ENCODE data around the gene ZKSCAN4. TPM values are rescaled to one million over a fixed set of nuclear protein-coding genes. Genes with fewer than 3 reads are reported as not detected.
A peak's percentile ranks its signal among the peaks of the same experiment; 100 is the strongest.

The ZKSCAN4 gene
- polyA plus RNA-seq: 1 to 10 TPM; 2.7 to 7.9 (median 3.8) TPM
- long read RNA-seq, donor 1, partial matches to known transcripts: 8 of 8 reads
- long read RNA-seq, donor 1, other reads (novel, unspliced or antisense): 0 of 8 reads
- long read RNA-seq, donor 2, partial matches to known transcripts: 0 of 1 reads
- long read RNA-seq, donor 2, other reads (novel, unspliced or antisense): 0 of 1 reads
- long read RNA-seq, donor 3, partial matches to known transcripts: 0 of 1 reads
- long read RNA-seq, donor 3, other reads (novel, unspliced or antisense): 0 of 1 reads
- long read RNA-seq, donor 4: 0 reads
- long read RNA-seq, donor 5, partial matches to known transcripts: 0 of 1 reads
- long read RNA-seq, donor 5, other reads (novel, unspliced or antisense): 0 of 1 reads
- long read RNA-seq, donor 6, partial matches to known transcripts: 0 of 3 reads
- long read RNA-seq, donor 6, other reads (novel, unspliced or antisense): 0 of 3 reads
- long read RNA-seq, donor 7: 0 reads
- long read RNA-seq, donor 8: 0 reads
- long read RNA-seq, donor 9, partial matches to known transcripts: 0 of 1 reads
- long read RNA-seq, donor 9, other reads (novel, unspliced or antisense): 0 of 1 reads
- long read RNA-seq, donor 10, partial matches to known transcripts: 42 of 43 reads
- long read RNA-seq, donor 10, other reads (novel, unspliced or antisense): 0 of 43 reads

- peaks cover 0 to 10% (median 7%) of the 10 kb centered on the region in 3 donors for H3K4me1 ChIP-seq (ENCODE audit: control insufficient read depth in 3 of 3, insufficient read depth in 2 of 3, low read depth in 1 of 3, low read length in 2 of 3)
- H3K27ac ChIP-seq (ENCODE audit: low read depth in 1 of 3, low read length in 2 of 3): peak within 1 kb of the TSS in 2 of 3 donors; percentile 45 to 51
- H3K36me3 ChIP-seq (ENCODE audit: control insufficient read depth in 3 of 3, insufficient read depth in 2 of 3, low read depth in 1 of 3, low read length in 3 of 3): peaks cover 0 to 8% (median 2%) of the 10 kb centered on the region in 3 donors
- H3K27me3 ChIP-seq (ENCODE audit: control insufficient read depth in 3 of 3, insufficient read depth in 3 of 3, low read length in 3 of 3): no peaks in the 10 kb centered on the region
- 7 to 8% (median 7%) methylated on average over 14 of the region's 14 CpGs for WGBS, 3 donors
- no peaks in the 10 kb centered on the region for H3K9me3 ChIP-seq (ENCODE audit: control insufficient read depth in 2 of 2, insufficient read depth in 1 of 2, low read depth in 1 of 2, low read length in 1 of 2)
- FAIRE-seq (no peak), DNase-seq (peak; percentile 84 to 95)
- H3K4me3 ChIP-seq (ENCODE audit: low read depth in 1 of 3, low read length in 3 of 3): peak within 1 kb of the TSS; percentile 72 to 88 (median 87)
Measured at GRCh38 chr6:28252009-28252975, at the start of gene ZKSCAN4. Gene ZKSCAN4 (minus strand): TSS chr6:28252269. CDS start chr6:28251980, 289 bp downstream.

GRCh38 chr6:28296520-28297060 lies 44.5 kb upstream of the ZKSCAN4 start:
- no peaks in the 10 kb centered on the region for H3K27me3 ChIP-seq (ENCODE audit: control insufficient read depth in 3 of 3, insufficient read depth in 3 of 3, low read length in 3 of 3)
- DNase-seq (no peak), FAIRE-seq (no peak)
- H3K4me3 ChIP-seq (ENCODE audit: low read depth in 1 of 3, low read length in 3 of 3): no peak overlapping the region
- H3K36me3 ChIP-seq (ENCODE audit: control insufficient read depth in 3 of 3, insufficient read depth in 2 of 3, low read depth in 1 of 3, low read length in 3 of 3): peaks cover 0 to 5% (median 0%) of the 10 kb centered on the region in 3 donors
- no peaks in the 10 kb centered on the region for H3K9me3 ChIP-seq (ENCODE audit: control insufficient read depth in 2 of 2, insufficient read depth in 1 of 2, low read depth in 1 of 2, low read length in 1 of 2)
- no peaks in the 10 kb centered on the region for H3K4me1 ChIP-seq (ENCODE audit: control insufficient read depth in 3 of 3, insufficient read depth in 2 of 3, low read depth in 1 of 3, low read length in 2 of 3)
- WGBS, 3 donors: 88 to 90% (median 90%) methylated on average over 7 of the region's 7 CpGs
- no peak overlapping the region for H3K27ac ChIP-seq (ENCODE audit: low read depth in 1 of 3, low read length in 2 of 3)

- DNase-seq: no peak
- Histone ChIP-seq H3K27me3 (ENCODE audit: control insufficient read depth in 3 of 3, insufficient read depth in 3 of 3, low read length in 3 of 3) (no peaks in the 10 kb centered on the region), H3K9me3 (ENCODE audit: control insufficient read depth in 2 of 2, insufficient read depth in 1 of 2, low read depth in 1 of 2, low read length in 1 of 2) (no peaks in the 10 kb centered on the region), H3K36me3 (ENCODE audit: control insufficient read depth in 3 of 3, insufficient read depth in 2 of 3, low read depth in 1 of 3, low read length in 3 of 3) (peaks cover 0 to 5% (median 0%) of the 10 kb centered on the region in 3 donors), H3K27ac (ENCODE audit: low read depth in 1 of 3, low read length in 2 of 3) (no peak overlapping the region), H3K4me3 (ENCODE audit: low read depth in 1 of 3, low read length in 3 of 3) (no peak overlapping the region), H3K4me1 (ENCODE audit: control insufficient read depth in 3 of 3, insufficient read depth in 2 of 3, low read depth in 1 of 3, low read length in 2 of 3) (no peaks in the 10 kb centered on the region)
- WGBS, 3 donors: 85 to 91% (median 91%) methylated on average over 5 of the region's 5 CpGs
- FAIRE-seq: no peak
Measured at GRCh38 chr6:28295326-28295725, 43.3 kb upstream of the ZKSCAN4 start.

GRCh38 chr6:28291573-28291972 lies 39.5 kb upstream of the ZKSCAN4 start:
- no peak for FAIRE-seq
- Histone ChIP-seq H3K4me1 (ENCODE audit: control insufficient read depth in 3 of 3, insufficient read depth in 2 of 3, low read depth in 1 of 3, low read length in 2 of 3) (no peaks in the 10 kb centered on the region), H3K4me3 (ENCODE audit: low read depth in 1 of 3, low read length in 3 of 3) (no peak overlapping the region), H3K36me3 (ENCODE audit: control insufficient read depth in 3 of 3, insufficient read depth in 2 of 3, low read depth in 1 of 3, low read length in 3 of 3) (peaks cover 0 to 5% (median 0%) of the 10 kb centered on the region in 3 donors), H3K9me3 (ENCODE audit: control insufficient read depth in 2 of 2, insufficient read depth in 1 of 2, low read depth in 1 of 2, low read length in 1 of 2) (no peaks in the 10 kb centered on the region), H3K27me3 (ENCODE audit: control insufficient read depth in 3 of 3, insufficient read depth in 3 of 3, low read length in 3 of 3) (no peaks in the 10 kb centered on the region), H3K27ac (ENCODE audit: low read depth in 1 of 3, low read length in 2 of 3) (no peak overlapping the region)
- no peak for DNase-seq

- no peak for DNase-seq
- WGBS, 3 donors: 99 to 100% (median 100%) methylated on average over 2 of the region's 2 CpGs
- peaks cover 0 to 5% of the 10 kb centered on the region in 2 donors for H3K9me3 ChIP-seq (ENCODE audit: control insufficient read depth in 2 of 2, insufficient read depth in 1 of 2, low read depth in 1 of 2, low read length in 1 of 2)
- peaks cover 0 to 3% (median 3%) of the 10 kb centered on the region in 3 donors for H3K4me1 ChIP-seq (ENCODE audit: control insufficient read depth in 3 of 3, insufficient read depth in 2 of 3, low read depth in 1 of 3, low read length in 2 of 3)
- FAIRE-seq: no peak
- H3K27me3 ChIP-seq (ENCODE audit: control insufficient read depth in 3 of 3, insufficient read depth in 3 of 3, low read length in 3 of 3): peaks cover 0 to 2% (median 0%) of the 10 kb centered on the region in 3 donors
- no peak overlapping the region for H3K27ac ChIP-seq (ENCODE audit: low read depth in 1 of 3, low read length in 2 of 3)
- peaks cover 0 to 9% (median 0%) of the 10 kb centered on the region in 3 donors for H3K36me3 ChIP-seq (ENCODE audit: control insufficient read depth in 3 of 3, insufficient read depth in 2 of 3, low read depth in 1 of 3, low read length in 3 of 3)
- H3K4me3 ChIP-seq (ENCODE audit: low read depth in 1 of 3, low read length in 3 of 3): no peak overlapping the region
Measured at GRCh38 chr6:28282926-28283325, 30.9 kb upstream of the ZKSCAN4 start.

- WGBS, 3 donors: 0 to 1% (median 1%) methylated on average over 48 to 50 of the region's 50 CpGs
- peak; percentile 39 to 75 for DNase-seq
- no peak for FAIRE-seq
- Histone ChIP-seq H3K4me1 (ENCODE audit: control insufficient read depth in 3 of 3, insufficient read depth in 2 of 3, low read depth in 1 of 3, low read length in 2 of 3) (peaks cover 0 to 3% (median 3%) of the 10 kb centered on the region in 3 donors), H3K36me3 (ENCODE audit: control insufficient read depth in 3 of 3, insufficient read depth in 2 of 3, low read depth in 1 of 3, low read length in 3 of 3) (peaks cover 0 to 9% (median 0%) of the 10 kb centered on the region in 3 donors), H3K27ac (ENCODE audit: low read depth in 1 of 3, low read length in 2 of 3) (peak within 1 kb of the TSS in 2 of 3 donors; percentile 3 to 8), H3K4me3 (ENCODE audit: low read depth in 1 of 3, low read length in 3 of 3) (peak within 1 kb of the TSS; percentile 44 to 75 (median 53)), H3K27me3 (ENCODE audit: control insufficient read depth in 3 of 3, insufficient read depth in 3 of 3, low read length in 3 of 3) (peaks cover 0 to 2% (median 0%) of the 10 kb centered on the region in 3 donors), H3K9me3 (ENCODE audit: control insufficient read depth in 2 of 2, insufficient read depth in 1 of 2, low read depth in 1 of 2, low read length in 1 of 2) (peaks cover 0 to 5% of the 10 kb centered on the region in 2 donors)
Measured at GRCh38 chr6:28281288-28282064, 29.4 kb upstream of the ZKSCAN4 start, which contains the start of gene PGBD1. Gene PGBD1 (plus strand): TSS chr6:28281572. CDS start chr6:28283814, 2,242 bp downstream.

GRCh38 chr6:28280595-28281287 lies 28.7 kb upstream of the ZKSCAN4 start:
- Histone ChIP-seq H3K27ac (ENCODE audit: low read depth in 1 of 3, low read length in 2 of 3) (no peak overlapping the region), H3K27me3 (ENCODE audit: control insufficient read depth in 3 of 3, insufficient read depth in 3 of 3, low read length in 3 of 3) (peaks cover 0 to 2% (median 0%) of the 10 kb centered on the region in 3 donors), H3K4me1 (ENCODE audit: control insufficient read depth in 3 of 3, insufficient read depth in 2 of 3, low read depth in 1 of 3, low read length in 2 of 3) (peaks cover 0 to 3% (median 3%) of the 10 kb centered on the region in 3 donors), H3K4me3 (ENCODE audit: low read depth in 1 of 3, low read length in 3 of 3) (peak overlapping the region in 2 of 3 donors; percentile 53 to 75), H3K9me3 (ENCODE audit: control insufficient read depth in 2 of 2, insufficient read depth in 1 of 2, low read depth in 1 of 2, low read length in 1 of 2) (peaks cover 0 to 5% of the 10 kb centered on the region in 2 donors), H3K36me3 (ENCODE audit: control insufficient read depth in 3 of 3, insufficient read depth in 2 of 3, low read depth in 1 of 3, low read length in 3 of 3) (peaks cover 0 to 9% (median 2%) of the 10 kb centered on the region in 3 donors)
- DNase-seq (no peak), FAIRE-seq (no peak)
- WGBS, 3 donors: 33 to 47% (median 46%) methylated on average over 3 of the region's 3 CpGs

All from small intestine (tissue), 16 donors.